HG03097 (cell line): ENCODE measurements around the gene NPC1L1.
"Not testable (repeated sequence)": the region's sequence is repeated elsewhere in the genome, so short reads cannot be mapped to it uniquely, and the experiment has no call there.

ENCODE experiments used
- ATAC-seq: cut with Tn5 transposase; IDR thresholded peaks from one replicate; pipeline ENCODE4 v1.9.1; 2021; ENCODE audit not compliant: unreplicated experiment, low FRiP score

Gene NPC1L1

GRCh38 chr7:44565097-44565794 is 24.1 kb upstream of the NPC1L1 start:
- ATAC-seq: no peak

- no peak for ATAC-seq
Observed at GRCh38 chr7:44564606-44565005, 23.5 kb upstream of the NPC1L1 start.

GRCh38 chr7:44563171-44563679 is 22.1 kb upstream of the NPC1L1 start:
- no peak for ATAC-seq

GRCh38 chr7:44562622-44562962 is 21.5 kb upstream of the NPC1L1 start:
- ATAC-seq: not testable (repeated sequence)

- no peak for ATAC-seq
Observed at GRCh38 chr7:44561962-44562621, 21.0 kb upstream of the NPC1L1 start.

- ATAC-seq: no peak
Observed at GRCh38 chr7:44561481-44561880, 20.4 kb upstream of the NPC1L1 start.

- ATAC-seq: no peak
Observed at GRCh38 chr7:44559485-44559884, 18.4 kb upstream of the NPC1L1 start.

GRCh38 chr7:44557485-44557884 is 16.4 kb upstream of the NPC1L1 start:
- no peak for ATAC-seq

GRCh38 chr7:44555350-44555749 is 14.2 kb upstream of the NPC1L1 start:
- ATAC-seq: no peak

GRCh38 chr7:44552473-44553005 is 11.4 kb upstream of the NPC1L1 start:
- not testable (repeated sequence) for ATAC-seq

GRCh38 chr7:44549457-44549856 is 8.3 kb upstream of the NPC1L1 start:
- ATAC-seq: no peak

- no peak for ATAC-seq
Observed at GRCh38 chr7:44548893-44549292, 7.8 kb upstream of the NPC1L1 start.

- ATAC-seq: no peak
Observed at GRCh38 chr7:44547536-44548231, 6.6 kb upstream of the NPC1L1 start.

- ATAC-seq: no peak
Observed at GRCh38 chr7:44541876-44542610, 913 bp upstream of the NPC1L1 start.

- no peak for ATAC-seq
Observed at GRCh38 chr7:44540592-44541027, 520 bp downstream of the NPC1L1 start.

- ATAC-seq: no peak
Observed at GRCh38 chr7:44539669-44540506, 1.2 kb downstream of the NPC1L1 start.

GRCh38 chr7:44538798-44539668 is 2.1 kb downstream of the NPC1L1 start:
- no peak for ATAC-seq

GRCh38 chr7:44538093-44538797 is 2.9 kb downstream of the NPC1L1 start:
- ATAC-seq: no peak
